ENCODE measurements around the gene RETREG1. TPM values are rescaled to one million over a fixed set of nuclear protein-coding genes. Genes with fewer than 3 reads are reported as not detected.

Gene RETREG1
- total and polyA plus RNA-seq, 2 of the 13 experiments (the other 11 are each of a cell fraction or from before 2014, with no cell fraction given): 0.07 TPM; not detected in 1

DNA sequence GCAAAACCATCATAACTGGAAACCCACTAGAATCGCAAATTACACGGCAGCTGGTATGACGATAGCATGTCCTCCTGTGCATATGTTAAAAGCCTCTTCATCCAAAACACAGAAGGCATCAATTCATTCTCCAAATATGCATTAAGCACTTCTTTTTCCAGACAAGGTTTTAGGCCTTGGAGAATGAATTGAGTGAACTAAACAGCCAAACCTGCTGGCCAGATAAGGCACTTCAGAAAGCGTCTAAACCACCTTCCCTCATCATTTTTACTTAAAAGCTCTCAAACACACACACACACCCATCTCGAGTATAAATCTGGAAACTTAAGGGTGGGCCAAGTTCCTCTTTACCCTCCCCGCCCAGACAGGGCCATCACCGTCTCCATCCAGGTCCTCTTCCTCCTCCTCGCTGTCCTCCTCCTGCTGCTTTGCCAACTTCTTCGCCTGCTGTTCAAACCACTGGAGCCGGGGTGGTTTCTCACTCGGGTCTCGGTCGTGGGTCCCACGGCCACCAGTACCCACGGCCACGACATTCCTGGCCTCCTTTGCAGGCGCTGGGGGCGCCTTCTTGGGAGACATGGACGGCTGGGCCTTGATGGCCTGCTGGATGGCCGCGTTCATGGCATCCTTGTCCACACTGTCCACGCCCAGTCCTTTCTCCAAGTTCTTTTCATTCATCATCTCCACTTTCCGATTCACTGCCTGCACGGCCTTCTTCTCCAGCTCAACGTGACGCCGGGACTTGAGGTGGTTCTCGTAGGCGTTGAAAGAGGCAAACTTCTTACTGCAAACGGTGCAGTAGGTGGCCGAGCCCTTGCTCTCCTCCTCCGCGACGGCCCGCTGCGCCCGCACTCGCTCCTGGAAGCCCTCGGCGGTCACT, 151.9 kb downstream of the RETREG1 start (continued):
- TF ChIP-seq ZNF780A (CRISPR knock-in tag; IDR thresholded peaks at IDR 0.05) (0 out of 2 replicates have a peak, but pooled peaks have one; percentile 18), ZNF562 (CRISPR knock-in tag; IDR thresholded peaks at IDR 0.05; ENCODE audit: borderline replicate concordance) (peak; percentile 55; the same call in 1 of the 2 replicates), MTF1 (CRISPR knock-in tag; IDR thresholded peaks at IDR 0.05) (no peak; the same call in 1 of the 2 replicates), HDAC1 (CRISPR knock-in tag; IDR thresholded peaks at IDR 0.05) (no peak), PRPF4 (IDR thresholded peaks at IDR 0.05; ENCODE audit: low read depth, low read length, poor library complexity, severe bottlenecking) (no peak), CHD2 (IDR thresholded peaks at IDR 0.05; ENCODE audit: low read depth, low read length) (no peak), HOXA5 (CRISPR knock-in tag; IDR thresholded peaks at IDR 0.05) (0 out of 2 replicates have a peak, but pooled peaks have one; percentile 3), ZC3H13 (CRISPR knock-in tag; IDR thresholded peaks at IDR 0.05) (peak; percentile 58; the same call in 1 of the 2 replicates), MTA1 (CRISPR knock-in tag; IDR thresholded peaks at IDR 0.05; ENCODE audit: borderline replicate concordance) (0 out of 2 replicates have a peak, but pooled peaks have one; percentile 63), GTF3A (CRISPR knock-in tag; conservative IDR thresholded peaks at IDR 0.05) (0 out of 2 replicates have a peak, but pooled peaks have one; percentile 44), ZNF75D (CRISPR knock-in tag; IDR thresholded peaks at IDR 0.05; ENCODE audit: borderline replicate concordance) (no peak), ARNTL (CRISPR knock-in tag; IDR thresholded peaks at IDR 0.05) (no peak), KAT7 (CRISPR knock-in tag; IDR thresholded peaks at IDR 0.05; ENCODE audit: borderline replicate concordance) (no peak), ZFP37 (CRISPR knock-in tag; IDR thresholded peaks at IDR 0.05; ENCODE audit: borderline replicate concordance) (peak; percentile 4; the same call in 1 of the 2 replicates)
- TF ChIP-seq, protein P1, sequence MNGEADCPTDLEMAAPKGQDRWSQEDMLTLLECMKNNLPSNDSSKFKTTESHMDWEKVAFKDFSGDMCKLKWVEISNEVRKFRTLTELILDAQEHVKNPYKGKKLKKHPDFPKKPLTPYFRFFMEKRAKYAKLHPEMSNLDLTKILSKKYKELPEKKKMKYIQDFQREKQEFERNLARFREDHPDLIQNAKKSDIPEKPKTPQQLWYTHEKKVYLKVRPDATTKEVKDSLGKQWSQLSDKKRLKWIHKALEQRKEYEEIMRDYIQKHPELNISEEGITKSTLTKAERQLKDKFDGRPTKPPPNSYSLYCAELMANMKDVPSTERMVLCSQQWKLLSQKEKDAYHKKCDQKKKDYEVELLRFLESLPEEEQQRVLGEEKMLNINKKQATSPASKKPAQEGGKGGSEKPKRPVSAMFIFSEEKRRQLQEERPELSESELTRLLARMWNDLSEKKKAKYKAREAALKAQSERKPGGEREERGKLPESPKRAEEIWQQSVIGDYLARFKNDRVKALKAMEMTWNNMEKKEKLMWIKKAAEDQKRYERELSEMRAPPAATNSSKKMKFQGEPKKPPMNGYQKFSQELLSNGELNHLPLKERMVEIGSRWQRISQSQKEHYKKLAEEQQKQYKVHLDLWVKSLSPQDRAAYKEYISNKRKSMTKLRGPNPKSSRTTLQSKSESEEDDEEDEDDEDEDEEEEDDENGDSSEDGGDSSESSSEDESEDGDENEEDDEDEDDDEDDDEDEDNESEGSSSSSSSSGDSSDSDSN (CRISPR knock-in tag; IDR thresholded peaks at IDR 0.05): no peak
- TF ChIP-seq, protein P2, sequence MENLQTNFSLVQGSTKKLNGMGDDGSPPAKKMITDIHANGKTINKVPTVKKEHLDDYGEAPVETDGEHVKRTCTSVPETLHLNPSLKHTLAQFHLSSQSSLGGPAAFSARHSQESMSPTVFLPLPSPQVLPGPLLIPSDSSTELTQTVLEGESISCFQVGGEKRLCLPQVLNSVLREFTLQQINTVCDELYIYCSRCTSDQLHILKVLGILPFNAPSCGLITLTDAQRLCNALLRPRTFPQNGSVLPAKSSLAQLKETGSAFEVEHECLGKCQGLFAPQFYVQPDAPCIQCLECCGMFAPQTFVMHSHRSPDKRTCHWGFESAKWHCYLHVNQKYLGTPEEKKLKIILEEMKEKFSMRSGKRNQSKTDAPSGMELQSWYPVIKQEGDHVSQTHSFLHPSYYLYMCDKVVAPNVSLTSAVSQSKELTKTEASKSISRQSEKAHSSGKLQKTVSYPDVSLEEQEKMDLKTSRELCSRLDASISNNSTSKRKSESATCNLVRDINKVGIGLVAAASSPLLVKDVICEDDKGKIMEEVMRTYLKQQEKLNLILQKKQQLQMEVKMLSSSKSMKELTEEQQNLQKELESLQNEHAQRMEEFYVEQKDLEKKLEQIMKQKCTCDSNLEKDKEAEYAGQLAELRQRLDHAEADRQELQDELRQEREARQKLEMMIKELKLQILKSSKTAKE (CRISPR knock-in tag; IDR thresholded peaks at IDR 0.05; ENCODE audit: borderline replicate concordance): no peak
- TF ChIP-seq, protein P3, sequence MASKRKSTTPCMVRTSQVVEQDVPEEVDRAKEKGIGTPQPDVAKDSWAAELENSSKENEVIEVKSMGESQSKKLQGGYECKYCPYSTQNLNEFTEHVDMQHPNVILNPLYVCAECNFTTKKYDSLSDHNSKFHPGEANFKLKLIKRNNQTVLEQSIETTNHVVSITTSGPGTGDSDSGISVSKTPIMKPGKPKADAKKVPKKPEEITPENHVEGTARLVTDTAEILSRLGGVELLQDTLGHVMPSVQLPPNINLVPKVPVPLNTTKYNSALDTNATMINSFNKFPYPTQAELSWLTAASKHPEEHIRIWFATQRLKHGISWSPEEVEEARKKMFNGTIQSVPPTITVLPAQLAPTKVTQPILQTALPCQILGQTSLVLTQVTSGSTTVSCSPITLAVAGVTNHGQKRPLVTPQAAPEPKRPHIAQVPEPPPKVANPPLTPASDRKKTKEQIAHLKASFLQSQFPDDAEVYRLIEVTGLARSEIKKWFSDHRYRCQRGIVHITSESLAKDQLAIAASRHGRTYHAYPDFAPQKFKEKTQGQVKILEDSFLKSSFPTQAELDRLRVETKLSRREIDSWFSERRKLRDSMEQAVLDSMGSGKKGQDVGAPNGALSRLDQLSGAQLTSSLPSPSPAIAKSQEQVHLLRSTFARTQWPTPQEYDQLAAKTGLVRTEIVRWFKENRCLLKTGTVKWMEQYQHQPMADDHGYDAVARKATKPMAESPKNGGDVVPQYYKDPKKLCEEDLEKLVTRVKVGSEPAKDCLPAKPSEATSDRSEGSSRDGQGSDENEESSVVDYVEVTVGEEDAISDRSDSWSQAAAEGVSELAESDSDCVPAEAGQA (IDR thresholded peaks at IDR 0.05; ENCODE audit: low read depth): no peak
- TF ChIP-seq, protein P3 (CRISPR knock-in tag; IDR thresholded peaks at IDR 0.05; ENCODE audit: borderline replicate concordance): no peak

Data from HepG2 (cell line).